Ovary (tissue), 3 donors: ENCODE results near the gene SNRPF.
A peak's percentile ranks its signal among the peaks of the same experiment; 100 is the strongest.

Experiments
- CTCF ChIP-seq, 3 donors: fragments of 450-650 bp in 2 of 3; fragments of 200-600 bp in 1 of 3; IDR thresholded peaks; one replicate each; pipeline versions ENCODE4 v1.5.1 to v1.8.0; 2016 to 2022; ENCODE audit warnings: antibody characterized with exemption in 3 of 3, mild to moderate bottlenecking in 1 of 3
- EP300 ChIP-seq: sonication (generic); formaldehyde crosslinking; IDR thresholded peaks from one replicate; pipeline ENCODE4 v1.6.1; 2017; ENCODE audit warnings: antibody characterized with exemption
- donor health status: DM: no; HTN: no; CAD: no.

GRCh38 chr12:95815632-95816212, 43.0 kb upstream of the SNRPF start:
- TF ChIP-seq EP300 (no peak), CTCF (IDR thresholded peaks at IDR 0.05) (peak; percentile 54 to 88 (median 70))
